GM19035 (cell line): ENCODE data around the gene CLIC1.

Experiments used
- ATAC-seq: cut with Tn5 transposase; IDR thresholded peaks from one replicate; pipeline ENCODE4 v1.9.1; 2021; ENCODE audit not compliant: unreplicated experiment

Gene CLIC1

DNA sequence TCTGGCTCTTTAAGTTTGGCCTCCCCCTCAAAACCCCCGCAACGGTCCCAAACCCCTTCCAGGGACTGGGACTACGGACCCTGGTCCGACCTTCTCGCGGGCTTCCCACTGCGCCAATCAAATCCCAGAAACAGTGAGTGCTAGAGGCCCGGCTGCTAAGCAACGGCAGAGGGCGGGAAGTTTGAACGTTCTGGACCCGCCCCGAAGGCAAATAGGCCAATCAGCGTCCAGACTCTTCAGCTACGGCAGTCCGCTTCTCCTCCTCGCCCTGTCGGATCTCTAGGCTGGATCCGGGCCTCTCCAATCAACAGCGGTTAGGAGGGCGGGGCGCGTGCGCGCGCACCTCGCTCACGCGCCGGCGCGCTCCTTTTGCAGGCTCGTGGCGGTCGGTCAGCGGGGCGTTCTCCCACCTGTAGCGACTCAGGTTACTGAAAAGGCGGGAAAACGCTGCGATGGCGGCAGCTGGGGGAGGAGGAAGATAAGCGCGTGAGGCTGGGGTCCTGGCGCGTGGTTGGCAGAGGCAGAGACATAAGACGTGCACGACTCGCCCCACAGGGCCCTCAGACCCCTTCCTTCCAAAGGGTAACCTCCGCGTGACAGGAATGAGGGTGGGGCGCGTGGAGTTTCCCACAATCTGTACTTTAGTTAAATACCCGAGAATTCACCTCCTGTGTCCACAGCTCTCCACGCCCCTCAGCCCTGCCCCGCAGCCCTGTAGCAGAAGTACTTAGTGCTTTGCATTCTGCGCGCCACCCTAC, 3.5 kb upstream of the CLIC1 start, which contains the start of gene MSH5:
Gene MSH5, plus strand, starts transcription at position 367 of the 758 bp plus-strand sequence. CDS start 462 bp downstream, outside the sequence.
- ATAC-seq = peak; percentile 74

- no peak for ATAC-seq
Observed at GRCh38 chr6:31737991-31738979, 2.0 kb upstream of the CLIC1 start.

DNA sequence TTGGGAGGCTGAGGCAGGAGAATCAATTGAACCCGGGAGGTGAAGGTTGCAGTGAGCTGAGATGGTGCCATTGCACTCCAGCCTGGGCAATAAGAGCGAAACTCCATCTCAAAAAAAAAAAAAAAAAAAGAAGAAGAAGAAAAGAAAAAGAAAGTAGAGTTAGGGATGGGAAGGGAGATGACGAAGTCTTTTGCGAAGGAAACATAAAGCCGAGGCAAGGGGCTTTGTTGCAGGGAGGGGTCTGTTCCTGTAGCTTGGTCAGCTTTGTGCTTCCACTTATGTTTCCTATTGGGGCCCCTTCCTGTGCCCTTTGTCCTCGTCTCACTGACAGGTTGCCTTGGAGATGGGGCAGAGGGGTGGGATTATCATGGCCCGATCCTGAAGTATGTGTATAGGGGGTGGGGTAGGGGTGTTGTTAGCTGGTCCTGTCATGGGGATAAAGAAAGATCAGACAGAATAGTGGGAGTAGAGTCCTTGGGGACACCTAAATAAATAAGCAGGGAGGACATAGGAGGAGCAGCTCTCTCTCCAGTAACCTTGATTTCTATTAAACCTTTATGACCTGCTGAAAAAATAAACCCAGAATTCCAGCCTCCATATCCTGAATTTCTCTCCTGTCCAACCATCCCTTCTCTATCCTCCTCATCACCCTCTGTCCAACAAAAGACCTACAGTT, 1.1 kb upstream of the CLIC1 start:
- no peak for ATAC-seq

GRCh38 chr6:31736768-31737314, 511 bp upstream of the CLIC1 start:
- no peak for ATAC-seq

DNA sequence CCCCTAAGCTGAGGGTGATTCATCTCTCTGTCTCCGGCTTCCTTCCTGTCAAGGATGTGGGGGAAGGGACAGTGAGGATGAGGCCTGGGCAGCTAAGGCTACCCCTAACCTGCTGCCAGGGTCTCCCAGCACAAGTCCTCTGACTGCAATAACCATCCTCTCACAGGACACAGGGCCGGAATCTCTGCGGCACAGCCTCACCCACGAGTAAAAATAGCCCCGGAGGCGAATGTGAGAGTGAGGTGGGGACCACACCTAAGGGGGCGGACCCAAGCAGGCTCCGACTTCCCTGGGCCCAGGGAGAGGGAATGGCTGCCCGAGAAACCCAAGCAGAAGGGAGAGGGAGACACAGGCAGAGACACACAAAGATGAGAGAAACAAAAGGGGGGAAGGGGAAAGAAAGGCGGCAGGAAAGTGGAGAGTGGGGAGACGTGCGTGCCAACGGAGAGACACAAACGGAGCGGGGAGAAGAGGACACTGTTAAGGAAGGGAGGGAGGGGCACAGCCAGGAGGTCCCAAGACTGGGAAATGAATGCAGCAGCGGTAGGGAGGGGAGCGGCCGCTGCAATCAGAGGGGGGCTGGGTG, 1.4 kb downstream of the CLIC1 start:
- no peak for ATAC-seq

DNA sequence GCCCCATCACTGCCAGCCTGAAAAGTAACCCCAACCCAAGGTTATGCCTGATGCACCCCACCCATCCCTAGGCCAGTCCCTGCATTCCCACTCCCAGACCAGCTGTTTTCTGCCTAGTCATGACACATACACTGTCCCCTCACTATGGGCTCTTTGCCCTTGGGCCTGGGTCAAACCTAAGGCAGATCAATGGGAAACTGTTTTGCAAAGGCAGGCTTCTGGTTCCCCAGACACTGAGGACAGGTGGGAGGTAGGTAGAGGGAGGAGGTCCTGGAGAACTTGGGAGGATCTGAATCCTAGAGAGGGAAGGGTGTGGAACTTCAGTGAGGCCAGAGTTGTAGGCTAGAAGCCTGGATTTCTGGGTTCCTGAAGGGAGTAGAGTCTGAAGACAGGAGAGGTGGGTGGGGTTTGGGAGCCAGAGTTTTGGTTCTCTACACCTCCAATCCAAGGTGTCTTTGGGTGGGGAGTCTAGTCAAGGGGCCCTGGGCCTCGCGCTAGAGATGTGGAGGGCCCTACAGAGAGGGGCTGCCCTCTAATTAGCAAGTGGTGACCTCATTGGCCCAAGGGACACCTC, 2.0 kb downstream of the CLIC1 start:
- no peak for ATAC-seq

DNA sequence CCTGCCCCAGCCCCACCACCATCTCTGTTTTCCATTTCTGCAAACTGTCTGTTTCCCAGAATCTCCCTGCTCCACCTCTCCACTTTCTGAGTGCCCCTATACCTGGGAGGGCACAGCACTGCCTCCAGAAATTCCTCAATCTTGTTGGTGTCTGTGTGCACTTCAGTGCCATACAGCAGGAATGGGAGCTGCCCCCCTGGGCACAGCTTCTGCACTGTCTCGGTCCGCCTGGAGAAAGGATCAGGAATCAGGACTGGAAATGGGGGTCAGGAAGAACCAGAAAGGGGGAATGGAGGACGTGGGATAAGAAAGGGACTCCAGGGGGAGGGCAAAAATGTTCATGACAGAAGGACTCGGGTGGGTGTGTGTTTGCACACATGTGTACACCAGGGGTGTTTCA, 2.6 kb downstream of the CLIC1 start:
- ATAC-seq = no peak

GRCh38 chr6:31732029-31732428, 4.3 kb downstream of the CLIC1 start:
- ATAC-seq = no peak

- no peak for ATAC-seq
Observed at GRCh38 chr6:31730631-31731086, 5.7 kb downstream of the CLIC1 start.

DNA sequence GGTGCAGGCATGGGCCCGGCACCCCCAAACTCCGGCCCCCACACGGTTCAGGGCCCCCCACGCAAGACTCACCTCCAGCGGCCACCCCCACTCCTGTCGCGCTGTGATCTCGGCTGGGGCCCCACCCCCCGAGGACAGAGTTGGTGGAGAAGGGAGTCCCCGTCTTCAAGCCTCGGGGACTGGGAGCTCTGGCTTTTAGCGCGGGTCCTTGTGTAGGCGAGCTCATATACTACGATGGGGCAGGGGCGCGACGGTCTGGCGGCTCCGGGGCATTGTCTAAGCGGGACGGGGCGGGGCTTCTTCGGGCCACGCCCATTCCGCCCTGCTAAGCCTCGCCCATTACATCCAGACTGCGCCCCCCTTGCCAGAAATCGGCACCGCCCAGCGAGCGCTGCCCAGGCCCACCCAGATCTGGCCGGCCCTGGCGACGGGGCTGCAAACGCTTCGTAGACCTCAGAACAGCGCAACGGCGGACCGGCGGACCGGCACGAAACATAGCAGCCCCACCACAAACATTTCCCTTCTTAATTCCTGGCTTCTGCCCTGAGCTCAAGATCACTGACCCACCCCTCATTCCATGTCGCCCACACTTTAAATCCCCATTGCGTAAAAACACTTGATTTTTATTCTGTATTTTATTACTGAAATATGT, 6.2 kb downstream of the CLIC1 start:
- no peak for ATAC-seq

DNA sequence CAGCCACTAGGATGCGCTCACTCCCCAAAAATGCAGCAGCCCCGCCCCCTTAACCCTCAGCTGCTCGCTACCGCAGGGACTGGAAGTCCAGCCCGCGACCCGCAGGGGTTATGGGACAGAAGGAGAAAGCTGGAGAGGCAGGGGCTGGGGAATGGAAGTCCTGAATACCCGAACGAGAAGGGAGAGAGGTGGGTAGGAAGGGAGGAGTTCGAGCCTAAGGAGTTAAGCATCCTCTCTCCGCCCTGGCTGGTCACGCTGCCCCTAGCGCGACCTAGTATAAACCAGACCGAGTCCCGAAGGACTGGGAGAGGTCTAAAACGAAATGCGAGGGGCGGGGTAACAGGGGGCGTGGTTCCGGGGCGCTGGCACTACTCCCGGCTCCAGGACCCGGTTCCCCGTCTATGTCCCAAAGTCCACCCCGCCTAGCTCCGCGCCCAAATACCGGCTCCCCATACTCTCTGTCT, 6.8 kb downstream of the CLIC1 start:
- ATAC-seq = no peak

GRCh38 chr6:31728767-31729514, 7.4 kb downstream of the CLIC1 start, which contains the start of gene DDAH2:
TSS of gene DDAH2 (minus strand) at chr6:31729299. CDS start at chr6:31729161, 138 bp downstream.
- no peak for ATAC-seq

GRCh38 chr6:31727717-31728671, 8.3 kb downstream of the CLIC1 start:
- no peak for ATAC-seq

DNA sequence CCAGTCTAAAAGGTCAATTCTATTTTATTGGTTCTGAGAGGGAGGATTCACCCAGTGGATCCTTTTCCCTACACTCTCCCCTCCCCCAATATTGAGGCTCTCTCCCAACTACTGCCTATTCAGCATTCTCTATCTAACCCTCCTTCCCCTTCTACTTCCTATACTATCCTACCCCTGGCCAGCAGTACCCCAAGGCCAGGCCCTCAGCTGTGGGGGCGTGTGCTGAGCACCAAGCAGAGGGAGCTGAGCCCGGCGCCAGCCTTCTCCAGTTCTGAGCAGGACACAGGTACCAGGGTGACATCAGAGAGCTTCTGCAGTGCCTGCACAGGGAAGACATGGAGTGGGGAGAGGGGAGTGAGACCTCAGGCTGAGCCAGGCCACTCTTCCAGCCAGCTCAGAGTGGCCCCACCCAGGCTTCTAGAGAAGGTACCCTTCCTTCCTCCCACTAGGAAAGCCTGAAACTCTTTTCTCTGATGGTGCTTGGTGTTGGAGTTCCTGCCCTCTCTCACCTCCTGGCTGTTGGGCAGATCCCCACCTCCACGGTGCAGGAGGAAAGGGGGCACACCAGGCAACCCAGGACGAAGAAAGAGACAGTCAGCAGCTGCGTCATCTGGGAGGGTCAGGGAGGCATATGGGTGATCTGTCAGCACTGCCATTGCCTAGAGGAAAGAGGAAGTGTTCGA, 9.2 kb downstream of the CLIC1 start:
- no peak for ATAC-seq

GRCh38 chr6:31725502-31726350, 10.6 kb downstream of the CLIC1 start:
- ATAC-seq = no peak
